Subcutaneous abdominal adipose tissue (tissue), 5 donors: ENCODE data around the gene MAPRE3.

ENCODE experiments used
- H3K27ac ChIP-seq: one replicate; pipeline ENCODE4 v1.7.0; 2013; ENCODE audit warnings: low read depth, mild to moderate bottlenecking, inconsistent platforms, low read length, moderate library complexity
- H3K27me3 ChIP-seq, 5 donors: one replicate each; pipeline ENCODE4 v1.7.0; 2013; ENCODE audit warnings: low read length in 5 of 5, inconsistent platforms in 1 of 5; ENCODE audit not compliant: control insufficient read depth in 5 of 5, insufficient read depth in 4 of 5
- H3K36me3 ChIP-seq, 5 donors: one replicate each; pipeline ENCODE4 v1.7.0; 2013; ENCODE audit warnings: low read length in 5 of 5; ENCODE audit not compliant: control insufficient read depth in 5 of 5, insufficient read depth in 5 of 5
- H3K4me1 ChIP-seq, 5 donors: one replicate each; pipeline ENCODE4 v1.7.0; 2013; ENCODE audit warnings: low read length in 5 of 5, mild to moderate bottlenecking in 3 of 5, moderate library complexity in 1 of 5; ENCODE audit not compliant: control insufficient read depth in 5 of 5, insufficient read depth in 5 of 5
- H3K4me3 ChIP-seq, 5 donors: one replicate each; pipeline ENCODE4 v1.7.0; 2013; ENCODE audit warnings: low read length in 5 of 5, low read depth in 1 of 5
- H3K9ac ChIP-seq, 5 donors: one replicate each; pipeline ENCODE4 v1.7.0; 2013; ENCODE audit warnings: low read length in 5 of 5, mild to moderate bottlenecking in 4 of 5, moderate library complexity in 3 of 5
- H3K9me3 ChIP-seq, 5 donors: one replicate each; pipeline ENCODE4 v1.7.0; 2013; ENCODE audit warnings: low read length in 5 of 5; ENCODE audit not compliant: control insufficient read depth in 5 of 5
- donor health status: healthy.
- donor health status: healthy.
- donor health status: healthy.
- donor health status: healthy.
- donor health status: healthy.

Gene MAPRE3

DNA sequence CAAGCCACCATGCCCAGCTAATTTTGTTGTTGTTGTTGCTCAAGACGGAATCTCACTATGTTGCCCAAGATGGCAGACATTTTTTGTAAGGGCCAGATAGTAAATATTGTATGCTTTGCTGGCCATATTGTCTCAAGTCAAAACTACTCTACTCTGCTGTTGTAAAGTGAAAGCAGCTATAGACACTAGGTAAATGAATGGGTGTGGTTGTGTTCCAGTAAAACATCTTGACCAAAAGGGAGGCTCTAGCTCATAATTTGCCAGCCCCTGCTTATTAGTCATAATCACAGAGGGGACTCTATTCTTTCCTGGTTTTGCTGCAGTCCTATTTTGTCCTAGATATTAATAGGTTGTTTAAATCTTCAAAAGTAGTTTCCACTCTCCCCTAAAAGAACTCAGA lies 24.5 kb downstream of the MAPRE3 start:
- Histone ChIP-seq H3K9ac (no peak overlapping the region), H3K9me3 (no peaks in the 10 kb centered on the region), H3K4me3 (no peak overlapping the region), H3K27ac (no peak overlapping the region), H3K36me3 (no peaks in the 10 kb centered on the region), H3K27me3 (no peaks in the 10 kb centered on the region), H3K4me1 (peaks cover 2 to 10% (median 9%) of the 10 kb centered on the region in 5 donors)

DNA sequence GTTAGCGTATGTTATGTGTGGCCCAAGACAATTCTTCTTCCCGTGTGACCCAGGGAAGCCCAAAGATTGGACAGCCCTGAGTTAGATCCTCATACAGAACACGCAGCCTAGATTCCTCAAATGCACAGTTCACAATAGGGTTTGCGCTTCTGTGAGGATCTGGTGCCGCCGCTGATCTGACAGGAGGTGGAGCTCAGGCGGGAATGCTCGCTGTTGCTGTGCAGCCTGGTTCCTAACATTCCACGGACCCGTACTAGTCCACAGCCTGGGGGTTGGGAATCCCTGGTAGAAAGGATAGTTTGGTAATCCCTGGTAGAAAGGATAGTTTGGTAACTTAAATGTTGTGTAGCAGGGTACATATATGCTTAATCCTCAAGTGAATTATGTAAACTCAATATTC lies 27.0 kb downstream of the MAPRE3 start:
- Histone ChIP-seq H3K9ac (no peak overlapping the region), H3K27ac (no peak overlapping the region), H3K4me1 (no peaks in the 10 kb centered on the region), H3K4me3 (no peak overlapping the region), H3K36me3 (no peaks in the 10 kb centered on the region), H3K27me3 (no peaks in the 10 kb centered on the region), H3K9me3 (no peaks in the 10 kb centered on the region)

DNA sequence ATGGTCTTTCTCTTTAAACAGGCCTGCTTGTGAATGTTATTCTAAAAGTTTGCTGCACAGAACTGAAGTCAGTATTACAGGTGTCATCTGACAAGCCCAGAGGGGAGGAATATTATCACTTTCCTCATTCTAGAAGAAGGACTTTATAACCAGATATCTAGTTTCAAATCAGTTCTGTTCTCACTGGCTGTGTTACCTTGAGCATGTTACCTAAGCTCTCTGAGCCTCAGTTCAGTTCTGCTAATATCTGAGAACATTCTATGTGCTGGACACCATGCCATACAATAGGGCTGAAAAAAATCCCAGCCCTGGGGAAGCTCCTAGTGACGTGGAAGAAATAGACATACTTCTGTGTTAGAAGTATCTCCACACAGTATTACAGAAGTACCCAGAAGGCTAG lies 27.9 kb downstream of the MAPRE3 start:
- Histone ChIP-seq H3K27ac (no peak overlapping the region), H3K4me3 (no peak overlapping the region), H3K9me3 (no peaks in the 10 kb centered on the region), H3K4me1 (no peaks in the 10 kb centered on the region), H3K36me3 (no peaks in the 10 kb centered on the region), H3K27me3 (no peaks in the 10 kb centered on the region), H3K9ac (no peak overlapping the region)

DNA sequence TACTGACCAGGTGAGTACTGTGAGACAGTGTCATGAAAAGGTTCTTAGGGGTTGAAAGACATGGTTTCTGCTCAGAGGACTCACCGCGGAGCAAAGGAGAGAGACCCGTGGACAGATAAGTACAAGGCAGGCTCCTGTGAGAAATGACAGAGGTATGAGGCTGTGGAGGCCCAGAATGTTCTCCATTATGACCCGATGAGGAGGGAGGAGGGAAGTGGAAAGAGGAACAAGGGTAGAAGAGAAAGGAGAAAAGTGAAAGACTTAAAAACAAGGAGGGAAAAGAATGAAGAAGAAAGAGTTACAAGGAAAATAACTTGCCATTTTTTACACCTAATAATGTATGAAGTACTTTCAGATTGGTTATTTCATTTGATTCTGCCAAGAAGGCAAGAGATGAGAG lies 29.8 kb downstream of the MAPRE3 start:
- no peak overlapping the region for H3K4me3 ChIP-seq
- no peaks in the 10 kb centered on the region for H3K4me1 ChIP-seq
- H3K27me3 ChIP-seq: no peaks in the 10 kb centered on the region
- no peaks in the 10 kb centered on the region for H3K9me3 ChIP-seq
- H3K27ac ChIP-seq: no peak overlapping the region
- no peaks in the 10 kb centered on the region for H3K36me3 ChIP-seq
- no peak overlapping the region for H3K9ac ChIP-seq

DNA sequence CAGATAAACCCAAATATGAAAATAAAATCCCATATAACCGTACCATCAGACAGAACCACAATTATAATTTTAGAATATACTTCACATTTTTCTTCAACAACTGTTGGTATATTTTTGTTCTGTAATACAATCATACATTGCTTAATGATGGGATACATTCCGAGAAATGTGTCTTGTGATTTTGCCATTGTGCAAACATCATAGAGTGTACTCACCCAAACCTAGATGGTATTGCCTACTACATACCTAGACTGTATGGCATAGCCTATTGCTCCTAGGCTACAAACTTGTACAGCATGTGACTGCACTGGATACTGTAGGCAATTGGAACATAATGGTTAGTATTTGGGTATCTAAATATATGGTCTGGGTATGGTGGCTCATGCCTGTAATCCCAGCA lies 30.6 kb downstream of the MAPRE3 start:
- H3K36me3 ChIP-seq: no peaks in the 10 kb centered on the region
- no peaks in the 10 kb centered on the region for H3K4me1 ChIP-seq
- no peak overlapping the region for H3K27ac ChIP-seq
- no peaks in the 10 kb centered on the region for H3K9me3 ChIP-seq
- no peak overlapping the region for H3K4me3 ChIP-seq
- H3K9ac ChIP-seq: no peak overlapping the region
- H3K27me3 ChIP-seq: no peaks in the 10 kb centered on the region

DNA sequence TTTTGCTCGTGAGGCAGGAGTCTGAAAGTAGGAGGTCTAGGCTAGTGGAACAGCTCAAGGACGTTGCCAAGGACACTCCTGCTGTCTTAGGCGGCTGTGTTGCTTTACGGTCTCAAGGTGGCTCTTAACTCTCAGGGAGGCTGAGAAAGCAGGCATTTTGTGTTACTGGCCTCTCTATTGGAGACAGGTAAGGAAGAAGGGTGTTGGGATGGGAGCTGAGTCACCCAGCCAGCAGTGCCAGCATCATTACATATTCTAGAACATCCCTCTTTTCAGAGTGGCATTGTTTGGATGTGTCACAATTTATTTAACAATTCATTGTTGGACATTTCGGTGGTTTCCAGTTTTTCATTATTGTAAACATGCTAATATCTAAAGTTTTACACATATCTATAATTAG lies 31.5 kb downstream of the MAPRE3 start:
- H3K9me3 ChIP-seq: no peaks in the 10 kb centered on the region
- H3K9ac ChIP-seq: no peak overlapping the region
- H3K4me3 ChIP-seq: no peak overlapping the region
- H3K27me3 ChIP-seq: no peaks in the 10 kb centered on the region
- no peaks in the 10 kb centered on the region for H3K36me3 ChIP-seq
- H3K4me1 ChIP-seq: no peaks in the 10 kb centered on the region
- H3K27ac ChIP-seq: no peak overlapping the region

DNA sequence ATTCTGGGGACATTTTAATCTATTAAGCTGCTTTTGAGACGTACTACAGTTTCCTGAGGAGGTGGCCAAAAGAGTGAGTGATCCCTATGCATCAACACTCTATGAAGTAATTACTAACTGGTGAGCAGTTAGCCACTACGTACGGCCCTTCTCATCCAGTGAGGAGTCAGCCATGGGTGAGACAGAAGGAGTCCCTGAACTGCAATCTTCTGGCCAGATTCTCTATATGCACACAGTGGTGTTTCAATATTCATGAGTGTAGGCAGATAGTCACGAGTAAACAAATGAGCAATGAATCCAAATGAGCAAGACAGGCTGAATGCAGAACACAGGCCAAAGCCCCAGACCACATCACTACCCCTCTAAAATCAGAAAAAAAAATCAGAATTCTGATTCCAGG lies 32.6 kb downstream of the MAPRE3 start:
- Histone ChIP-seq H3K27ac (no peak overlapping the region), H3K4me1 (no peaks in the 10 kb centered on the region), H3K27me3 (no peaks in the 10 kb centered on the region), H3K4me3 (no peak overlapping the region), H3K36me3 (no peaks in the 10 kb centered on the region), H3K9me3 (no peaks in the 10 kb centered on the region), H3K9ac (no peak overlapping the region)

DNA sequence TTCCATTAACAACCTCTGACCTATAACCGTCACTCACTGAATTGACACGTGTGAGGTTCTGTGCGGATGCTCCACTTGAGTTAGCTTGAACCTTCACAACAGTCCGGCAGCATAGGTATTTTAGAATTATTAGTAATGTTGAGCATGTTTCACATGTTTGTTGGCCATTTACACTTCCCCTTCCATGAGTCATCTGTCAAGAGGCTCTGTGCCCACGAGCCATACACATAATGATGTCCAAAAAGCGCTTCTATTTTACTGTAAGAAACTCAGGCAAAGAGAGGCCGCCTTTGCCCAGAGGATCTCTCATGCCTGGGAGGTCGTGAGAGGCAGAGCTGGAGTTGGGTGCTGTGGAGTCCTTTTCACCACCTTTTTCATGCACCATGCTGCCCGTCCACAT lies 33.4 kb downstream of the MAPRE3 start:
- Histone ChIP-seq H3K4me1 (no peaks in the 10 kb centered on the region), H3K36me3 (no peaks in the 10 kb centered on the region), H3K9me3 (no peaks in the 10 kb centered on the region), H3K27ac (no peak overlapping the region), H3K4me3 (no peak overlapping the region), H3K27me3 (no peaks in the 10 kb centered on the region), H3K9ac (no peak overlapping the region)

DNA sequence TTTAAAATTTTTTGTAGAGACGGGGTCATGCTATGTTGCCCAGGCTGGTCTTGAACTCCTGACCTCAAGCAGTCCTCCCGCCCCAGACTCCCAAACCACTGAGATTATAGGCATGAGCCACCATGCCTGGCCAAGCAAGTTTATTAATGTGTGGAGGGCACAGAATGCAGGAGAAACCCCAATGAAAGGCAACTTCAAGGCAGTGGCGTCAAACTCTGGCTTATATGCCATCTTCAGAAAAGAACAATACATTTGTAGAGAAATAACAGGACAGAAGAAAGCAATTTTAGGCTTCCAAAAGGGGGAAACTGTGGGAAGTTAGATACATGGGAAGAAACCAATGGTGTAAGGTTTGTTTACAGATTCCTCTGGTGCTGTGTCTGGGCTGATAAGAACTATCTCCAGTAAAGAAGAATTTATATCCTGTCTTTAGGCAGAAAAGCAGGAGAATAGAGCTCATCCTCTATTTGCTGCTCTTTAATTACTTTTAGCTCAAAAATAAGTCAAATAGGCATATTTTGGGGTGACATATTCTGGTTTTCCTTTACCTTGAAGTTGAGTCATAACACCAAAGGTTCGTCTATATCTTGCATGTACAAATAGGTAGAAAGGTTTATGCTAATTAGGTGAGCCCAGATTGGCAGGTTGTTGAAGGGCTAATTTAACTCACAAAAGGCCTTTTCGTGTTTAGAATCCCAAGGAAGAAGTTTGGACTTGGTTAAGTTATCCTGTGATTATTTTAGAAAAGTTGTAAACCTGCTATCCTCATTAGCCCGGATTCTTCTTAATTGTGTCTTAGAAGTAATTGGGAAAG lies 36.4 kb downstream of the MAPRE3 start:
- H3K9me3 ChIP-seq: no peaks in the 10 kb centered on the region
- no peak overlapping the region for H3K4me3 ChIP-seq
- H3K27ac ChIP-seq: no peak overlapping the region
- peaks cover 0 to 10% (median 1%) of the 10 kb centered on the region in 5 donors for H3K4me1 ChIP-seq
- no peaks in the 10 kb centered on the region for H3K27me3 ChIP-seq
- H3K9ac ChIP-seq: no peak overlapping the region
- no peaks in the 10 kb centered on the region for H3K36me3 ChIP-seq

DNA sequence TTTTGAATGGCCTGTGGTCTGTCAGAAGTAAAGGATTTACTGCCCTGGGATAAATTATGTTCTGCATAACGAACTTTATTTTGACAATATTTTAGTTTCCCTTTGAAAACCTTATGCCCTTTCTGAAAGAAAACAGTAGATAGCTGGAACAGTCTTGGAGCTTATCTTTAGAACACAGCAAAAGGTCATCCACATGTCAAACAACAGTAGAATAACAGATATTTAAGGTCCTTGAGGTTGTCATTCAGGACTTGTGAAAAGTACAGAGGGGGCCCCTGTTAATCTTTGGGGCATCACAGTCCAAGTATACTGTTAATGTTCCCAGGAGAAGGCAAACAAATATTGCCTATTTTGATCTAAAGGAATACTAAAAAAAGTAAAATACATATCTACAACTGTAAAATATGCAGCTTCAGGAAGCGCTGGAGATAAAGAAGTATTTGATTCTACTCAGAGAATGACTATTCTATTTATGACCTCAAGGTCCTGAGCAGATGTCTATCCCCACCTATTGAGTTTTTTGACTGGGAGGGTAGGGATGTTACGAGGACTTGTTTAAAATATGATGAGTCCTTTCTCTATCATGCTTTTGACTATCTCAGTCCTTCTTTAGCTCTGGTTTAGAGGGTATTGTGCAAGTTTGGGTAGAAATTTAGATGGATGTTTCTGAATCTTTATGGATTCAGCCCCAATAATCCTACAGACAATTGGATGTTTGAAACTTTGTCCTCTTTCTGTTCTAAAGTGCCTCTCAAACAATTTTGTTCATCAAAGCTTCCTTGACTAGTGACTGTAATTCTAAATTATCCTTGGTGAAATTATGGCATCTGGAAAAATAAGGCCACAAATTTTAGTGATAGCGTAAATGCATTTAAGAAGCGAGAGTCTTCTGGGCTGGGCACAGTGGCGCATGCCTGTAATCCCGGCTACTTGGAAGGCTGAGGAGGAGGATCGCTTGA lies 37.3 kb downstream of the MAPRE3 start:
- Histone ChIP-seq H3K27me3 (no peaks in the 10 kb centered on the region), H3K27ac (no peak overlapping the region), H3K9me3 (no peaks in the 10 kb centered on the region), H3K4me3 (no peak overlapping the region), H3K4me1 (peaks cover 3 to 15% (median 9%) of the 10 kb centered on the region in 5 donors), H3K9ac (no peak overlapping the region), H3K36me3 (no peaks in the 10 kb centered on the region)
